Measurements from ENCODE around the gene VPREB3. TPM values are rescaled to one million over a fixed set of nuclear protein-coding genes. Genes with fewer than 3 reads are reported as not detected.
"Not testable (repeated sequence)": the region's sequence is repeated elsewhere in the genome, so short reads cannot be mapped to it uniquely, and the experiment has no call there.

VPREB3 gene
- total RNA-seq, 1 experiment from 2014 or later, result 1.1 TPM

- Histone ChIP-seq H3K27me3 (ENCODE audit: insufficient read depth, low read depth) (no peaks in the 10 kb centered on the region), H4K20me1 (ENCODE audit: insufficient read depth) (no peaks in the 10 kb centered on the region), H3F3A (ENCODE audit: insufficient read depth, low read depth) (peaks cover 5% of the 10 kb centered on the region; the same call in 1 of the 2 replicates), H3K4me1 (replicated peaks; ENCODE audit: insufficient read depth) (peaks cover 11% of the 10 kb centered on the region; the same call in 1 of the 2 replicates), H3K4me3 (no peak overlapping the region), H3K36me3 (ENCODE audit: low read depth) (peaks cover 4% of the 10 kb centered on the region; the same call in 1 of the 2 replicates), H3K9me2 (ENCODE audit: insufficient read depth) (no peaks in the 10 kb centered on the region), H2AFZ (no peak overlapping the region), H3K9me3 (ENCODE audit: insufficient read depth, low read depth) (no peaks in the 10 kb centered on the region), H3K4me2 (peak overlapping the region; percentile 22; the same call in 1 of the 2 replicates), H3K27ac (0 out of 2 replicates have a peak overlapping the region, but pooled peaks have one; percentile 43), H3K79me2 (ENCODE audit: low read depth) (no peaks in the 10 kb centered on the region)
- no TSS peak for BruUV-seq (replicated peaks)
- no peak for DNase-seq
- TF ChIP-seq EZH2 (IDR thresholded peaks at IDR 0.05; ENCODE audit: low read depth), result no peak
- TF ChIP-seq, protein P1, sequence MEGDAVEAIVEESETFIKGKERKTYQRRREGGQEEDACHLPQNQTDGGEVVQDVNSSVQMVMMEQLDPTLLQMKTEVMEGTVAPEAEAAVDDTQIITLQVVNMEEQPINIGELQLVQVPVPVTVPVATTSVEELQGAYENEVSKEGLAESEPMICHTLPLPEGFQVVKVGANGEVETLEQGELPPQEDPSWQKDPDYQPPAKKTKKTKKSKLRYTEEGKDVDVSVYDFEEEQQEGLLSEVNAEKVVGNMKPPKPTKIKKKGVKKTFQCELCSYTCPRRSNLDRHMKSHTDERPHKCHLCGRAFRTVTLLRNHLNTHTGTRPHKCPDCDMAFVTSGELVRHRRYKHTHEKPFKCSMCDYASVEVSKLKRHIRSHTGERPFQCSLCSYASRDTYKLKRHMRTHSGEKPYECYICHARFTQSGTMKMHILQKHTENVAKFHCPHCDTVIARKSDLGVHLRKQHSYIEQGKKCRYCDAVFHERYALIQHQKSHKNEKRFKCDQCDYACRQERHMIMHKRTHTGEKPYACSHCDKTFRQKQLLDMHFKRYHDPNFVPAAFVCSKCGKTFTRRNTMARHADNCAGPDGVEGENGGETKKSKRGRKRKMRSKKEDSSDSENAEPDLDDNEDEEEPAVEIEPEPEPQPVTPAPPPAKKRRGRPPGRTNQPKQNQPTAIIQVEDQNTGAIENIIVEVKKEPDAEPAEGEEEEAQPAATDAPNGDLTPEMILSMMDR (conservative IDR thresholded peaks at IDR 0.05), result no peak
- intact Hi-C loops (cut with micrococcal nuclease; ENCODE audit: unreplicated experiment), result no loop called here
- ChIA-PET CTCF (no interaction called here), POLR2A (ENCODE audit: unreplicated experiment) (no interaction called here)
Measured at GRCh38 chr22:23743303-23743705, 10.9 kb downstream of the VPREB3 start.

GRCh38 chr22:23742505-23743264, 11.5 kb downstream of the VPREB3 start:
- peak in 1 of 2 experiments; percentile 18 for DNase-seq
- intact Hi-C loops (cut with micrococcal nuclease; ENCODE audit: unreplicated experiment), result no loop called here
- peak overlapping the region; percentile 22; the same call in 1 of the 2 replicates for H3K4me2 ChIP-seq
- TF ChIP-seq EZH2 (IDR thresholded peaks at IDR 0.05; ENCODE audit: low read depth), result no peak
- TF ChIP-seq, protein P1 (conservative IDR thresholded peaks at IDR 0.05), result no peak
- no peak overlapping the region for H3K27ac ChIP-seq
- peaks cover 11% of the 10 kb centered on the region; the same call in 1 of the 2 replicates for H3K4me1 ChIP-seq (replicated peaks; ENCODE audit: insufficient read depth)
- peaks cover 4% of the 10 kb centered on the region; the same call in 1 of the 2 replicates for H3K36me3 ChIP-seq (ENCODE audit: low read depth)
- H3K9me3 ChIP-seq (ENCODE audit: insufficient read depth, low read depth), result no peaks in the 10 kb centered on the region
- no peak overlapping the region for H2AFZ ChIP-seq
- ChIA-PET POLR2A (ENCODE audit: unreplicated experiment) (no interaction called here), CTCF (no interaction called here)
- H4K20me1 ChIP-seq (ENCODE audit: insufficient read depth), result no peaks in the 10 kb centered on the region
- H3K4me3 ChIP-seq, result no peak overlapping the region
- H3K27me3 ChIP-seq (ENCODE audit: insufficient read depth, low read depth), result no peaks in the 10 kb centered on the region
- no peaks in the 10 kb centered on the region for H3K79me2 ChIP-seq (ENCODE audit: low read depth)
- peaks cover 5% of the 10 kb centered on the region; the same call in 1 of the 2 replicates for H3F3A ChIP-seq (ENCODE audit: insufficient read depth, low read depth)
- BruUV-seq (replicated peaks), result no TSS peak
- H3K9me2 ChIP-seq (ENCODE audit: insufficient read depth), result no peaks in the 10 kb centered on the region

DNA sequence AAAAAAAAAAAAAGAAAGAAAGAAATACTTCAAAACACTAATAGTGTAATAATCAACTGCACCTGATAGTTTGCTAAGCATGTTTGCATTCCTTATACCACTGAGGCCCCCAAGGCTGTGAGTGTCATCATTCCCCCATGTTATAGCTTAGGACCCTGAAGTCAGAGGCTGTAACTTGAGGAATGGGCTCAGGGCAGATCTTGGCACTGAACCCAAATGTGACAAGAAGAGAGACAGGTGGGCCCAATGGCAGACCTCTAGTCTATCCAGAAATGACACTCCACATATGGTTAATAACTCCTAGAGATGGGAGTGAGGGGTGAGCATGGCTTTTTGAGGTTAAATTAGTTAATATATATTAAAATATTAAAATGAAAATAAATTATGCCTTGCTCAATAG, 16.5 kb downstream of the VPREB3 start:
- Histone ChIP-seq H3K27ac (no peak overlapping the region), H3K4me3 (no peak overlapping the region), H3F3A (ENCODE audit: insufficient read depth, low read depth) (no peaks in the 10 kb centered on the region), H3K4me1 (replicated peaks; ENCODE audit: insufficient read depth) (peaks cover 2% of the 10 kb centered on the region; the same call in 1 of the 2 replicates), H2AFZ (no peak overlapping the region), H3K36me3 (ENCODE audit: low read depth) (no peaks in the 10 kb centered on the region), H3K9me3 (ENCODE audit: insufficient read depth, low read depth) (no peaks in the 10 kb centered on the region), H3K4me2 (no peak overlapping the region), H3K79me2 (ENCODE audit: low read depth) (no peaks in the 10 kb centered on the region), H3K9me2 (ENCODE audit: insufficient read depth) (no peaks in the 10 kb centered on the region), H3K27me3 (ENCODE audit: insufficient read depth, low read depth) (no peaks in the 10 kb centered on the region), H4K20me1 (ENCODE audit: insufficient read depth) (no peaks in the 10 kb centered on the region)
- DNase-seq, result no peak
- BruUV-seq (replicated peaks), result no TSS peak
- ChIA-PET POLR2A (ENCODE audit: unreplicated experiment) (no interaction called here), CTCF (no interaction called here)
- intact Hi-C loops (cut with micrococcal nuclease; ENCODE audit: unreplicated experiment), result no loop called here
- TF ChIP-seq, protein P1 (conservative IDR thresholded peaks at IDR 0.05), result no peak
- no peak for TF ChIP-seq EZH2 (IDR thresholded peaks at IDR 0.05; ENCODE audit: low read depth)

DNA sequence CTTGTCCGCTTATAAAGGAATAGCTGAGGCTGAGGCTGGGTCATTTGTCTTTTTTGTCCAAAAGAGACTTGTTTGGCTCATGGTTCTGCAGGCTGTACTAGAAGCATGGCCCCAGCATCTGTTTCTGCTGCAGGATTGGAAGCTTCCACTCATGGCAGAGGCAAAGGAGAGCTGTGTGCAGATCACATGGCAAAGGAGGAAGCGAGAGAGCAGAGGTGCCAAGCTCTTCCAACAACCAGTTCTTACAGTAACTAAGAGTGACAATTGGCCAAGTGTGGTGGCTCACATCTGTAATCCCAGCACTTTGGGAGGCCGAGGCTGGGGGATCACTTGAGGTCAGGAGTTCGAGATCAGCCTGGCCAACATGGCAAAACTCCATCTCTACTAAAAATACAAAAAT, 26.1 kb downstream of the VPREB3 start:
- H3K27ac ChIP-seq; CTCF ChIA-PET; H3K4me3 ChIP-seq; H3K79me2 ChIP-seq (ENCODE audit: low read depth); H3K27me3 ChIP-seq (ENCODE audit: insufficient read depth, low read depth); H3K36me3 ChIP-seq (ENCODE audit: low read depth); DNase-seq; H3K9me3 ChIP-seq (ENCODE audit: insufficient read depth, low read depth); H3F3A ChIP-seq (ENCODE audit: insufficient read depth, low read depth); H3K9me2 ChIP-seq (ENCODE audit: insufficient read depth); H2AFZ ChIP-seq; intact Hi-C loops (cut with micrococcal nuclease; ENCODE audit: unreplicated experiment); H3K4me2 ChIP-seq; H4K20me1 ChIP-seq (ENCODE audit: insufficient read depth); BruUV-seq (replicated peaks): not testable (repeated sequence)
- POLR2A ChIA-PET (ENCODE audit: unreplicated experiment), result interaction anchor here (0.6 kb wide), 1 partner anchor 16 kb away, joined by 5 read pairs; no protein-coding TSS in a partner anchor
- peaks cover 11% of the 10 kb centered on the region for H3K4me1 ChIP-seq (replicated peaks; ENCODE audit: insufficient read depth)

Measured in PC-9 (cell line).